ENCODE measurements around the gene NOS1AP. TPM values are rescaled to one million over a fixed set of nuclear protein-coding genes. Genes with fewer than 3 reads are reported as not detected.
A peak's percentile ranks its signal among the peaks of the same experiment; 100 is the strongest.
"Not testable (repeated sequence)": the region's sequence is repeated elsewhere in the genome, so short reads cannot be mapped to it uniquely, and the experiment has no call there.

The NOS1AP gene
- 0.27 and 0.46 TPM in 2 replicates for polyA plus RNA-seq (2014; cell fraction: cytosol; rRNA removed)
- polyA plus RNA-seq (2014; cell fraction: nucleus; rRNA removed), result 0.71 and 0.96 TPM in 2 replicates

GRCh38 chr1:162069334-162070093 is at the start of gene NOS1AP:
TSS of gene NOS1AP (plus strand) at chr1:162069691. CDS start at chr1:162070178, 487 bp downstream.
- DNase-seq (ENCODE audit: low spot score), result peak; percentile 77

DNA sequence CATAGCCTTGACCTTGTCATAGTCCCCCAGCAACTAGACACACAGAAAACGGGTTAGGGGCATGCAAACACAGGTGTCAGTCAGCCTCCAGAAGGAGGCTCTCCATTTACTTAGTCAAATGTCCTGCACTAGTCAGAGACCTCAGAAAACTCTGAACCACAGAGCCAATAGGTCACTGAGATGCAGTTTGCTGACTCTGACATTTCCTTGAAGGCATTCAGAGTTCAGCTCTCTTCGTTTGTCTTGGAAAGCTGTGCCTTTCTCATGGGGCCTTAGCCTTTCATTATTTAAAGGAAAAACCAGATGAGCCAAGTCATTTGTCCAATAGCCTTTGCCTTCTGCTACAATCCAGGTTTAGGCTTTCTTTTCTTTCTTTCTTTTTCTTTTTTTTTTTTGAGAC is 49.3 kb upstream of the NOS1AP start:
- no peak for DNase-seq (ENCODE audit: low spot score)

DNA sequence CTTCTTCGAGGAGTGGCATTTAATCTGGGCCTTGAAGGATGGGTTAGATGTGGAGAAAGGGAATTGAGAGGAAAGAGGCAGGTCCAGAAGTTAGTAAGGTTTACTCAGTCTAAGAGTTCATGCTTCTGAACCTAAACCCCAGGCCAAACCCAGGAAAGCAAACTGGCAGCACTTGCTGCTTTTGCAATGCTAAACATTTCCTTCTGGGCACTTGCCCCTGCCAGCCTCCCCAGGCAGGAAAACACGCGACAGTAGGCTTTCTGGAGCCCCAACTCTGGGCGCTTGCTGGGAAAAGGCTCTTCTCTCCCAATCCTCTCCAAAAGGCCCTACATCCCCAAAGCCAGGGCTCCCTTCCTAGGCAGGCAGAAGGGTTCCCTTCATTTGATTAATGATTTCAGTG is 48.4 kb upstream of the NOS1AP start:
- DNase-seq (ENCODE audit: low spot score), result no peak

GRCh38 chr1:162022626-162023025 is 46.9 kb upstream of the NOS1AP start:
- no peak for DNase-seq (ENCODE audit: low spot score)

GRCh38 chr1:162023181-162023546 is 46.3 kb upstream of the NOS1AP start:
- no peak for DNase-seq (ENCODE audit: low spot score)

GRCh38 chr1:162023547-162024501 is 45.7 kb upstream of the NOS1AP start, which contains the start of gene OLFML2B:
TSS of gene OLFML2B (minus strand) at chr1:162023869. CDS start at chr1:162023430, 439 bp downstream.
- DNase-seq (ENCODE audit: low spot score), result peak; percentile 69

GRCh38 chr1:162025541-162025940 is 44.0 kb upstream of the NOS1AP start:
- DNase-seq (ENCODE audit: low spot score), result no peak

DNA sequence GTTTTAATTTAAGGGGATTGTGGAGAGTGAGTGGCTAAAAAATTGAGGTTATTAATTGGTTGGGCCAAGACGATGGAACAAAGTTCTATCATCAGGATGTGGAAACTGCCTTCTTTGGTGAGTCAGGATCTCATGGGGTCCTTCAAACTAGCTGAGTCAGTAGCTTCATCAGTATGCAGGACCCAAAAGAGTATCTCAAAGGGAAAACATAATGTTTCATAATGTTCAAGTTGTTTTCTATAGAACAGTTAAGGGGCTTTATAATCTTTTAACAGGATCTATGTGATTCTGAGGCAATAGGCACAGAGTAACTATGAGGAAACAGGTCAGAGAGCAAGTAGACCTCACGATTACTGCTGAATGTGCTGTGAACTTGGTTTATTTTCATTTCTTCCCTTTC is 42.6 kb upstream of the NOS1AP start:
- DNase-seq (ENCODE audit: low spot score), result no peak

DNA sequence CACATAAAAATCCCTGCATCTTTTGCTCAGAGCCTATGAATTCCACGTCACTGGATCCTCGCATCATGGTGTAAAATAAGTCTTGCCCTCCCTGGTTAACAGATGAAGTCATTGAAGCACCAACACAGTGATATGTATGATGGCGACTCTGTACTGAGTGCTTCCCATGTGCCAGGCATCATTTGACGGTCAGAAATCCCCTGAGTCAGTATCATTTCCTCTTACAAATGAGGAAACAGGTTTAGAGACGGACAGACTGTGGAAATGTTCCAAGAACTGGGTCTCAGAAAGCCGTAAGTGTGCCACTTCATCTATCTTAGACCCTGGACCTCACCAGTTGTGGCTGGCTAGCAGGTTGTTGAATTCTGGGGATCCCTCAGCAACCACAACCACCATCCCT is 40.8 kb upstream of the NOS1AP start:
- DNase-seq (ENCODE audit: low spot score), result no peak

- no peak for DNase-seq (ENCODE audit: low spot score)
Measured at GRCh38 chr1:162029157-162029556, 40.3 kb upstream of the NOS1AP start.

DNA sequence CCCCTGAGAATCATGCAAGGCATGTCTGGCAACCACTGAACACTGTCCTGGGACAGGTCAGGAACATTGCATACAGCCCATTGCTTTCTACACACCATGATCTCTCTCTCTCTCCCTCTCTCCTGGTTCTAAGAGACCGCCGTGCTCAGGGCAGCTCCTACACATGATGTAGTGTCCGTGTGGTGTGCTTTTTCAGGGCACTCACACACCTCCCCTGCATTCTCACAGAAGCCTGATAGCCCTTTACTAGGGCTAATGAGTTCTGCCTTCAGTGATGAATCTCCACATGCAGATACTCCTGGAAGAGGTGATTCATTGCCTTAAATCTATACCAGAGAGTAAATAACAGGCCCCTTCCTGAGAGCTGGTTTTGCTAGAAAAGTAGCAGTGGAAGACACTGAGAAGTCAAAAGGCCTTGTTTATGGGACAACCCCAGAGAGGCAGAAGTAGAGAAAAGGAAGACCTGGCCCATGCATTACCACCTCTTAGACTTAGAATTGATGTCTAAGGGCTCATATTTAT is 38.7 kb upstream of the NOS1AP start:
- no peak for DNase-seq (ENCODE audit: low spot score)

- no peak for DNase-seq (ENCODE audit: low spot score)
Measured at GRCh38 chr1:162033428-162033827, 36.1 kb upstream of the NOS1AP start.

DNA sequence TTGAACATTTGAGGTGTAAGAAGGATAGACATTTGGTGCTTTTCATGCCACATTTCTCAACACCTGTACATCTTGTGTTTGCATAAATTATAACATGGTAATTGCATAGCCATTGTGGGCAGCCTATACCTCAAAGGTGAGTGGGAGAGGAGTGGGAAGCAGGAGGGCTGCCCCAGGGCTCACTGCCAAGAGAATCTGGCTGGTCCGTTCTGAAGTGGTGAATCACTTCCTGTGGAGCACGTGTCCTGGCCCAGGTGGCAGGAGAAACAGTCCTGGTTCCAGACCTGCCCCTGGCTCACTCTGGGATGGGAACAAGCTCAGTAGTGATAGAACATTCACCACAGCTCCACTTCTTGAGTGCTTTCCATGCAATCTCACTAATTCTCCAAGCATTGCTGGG is 34.2 kb upstream of the NOS1AP start:
- no peak for DNase-seq (ENCODE audit: low spot score)

GRCh38 chr1:162036163-162036562 is 33.3 kb upstream of the NOS1AP start:
- no peak for DNase-seq (ENCODE audit: low spot score)

DNA sequence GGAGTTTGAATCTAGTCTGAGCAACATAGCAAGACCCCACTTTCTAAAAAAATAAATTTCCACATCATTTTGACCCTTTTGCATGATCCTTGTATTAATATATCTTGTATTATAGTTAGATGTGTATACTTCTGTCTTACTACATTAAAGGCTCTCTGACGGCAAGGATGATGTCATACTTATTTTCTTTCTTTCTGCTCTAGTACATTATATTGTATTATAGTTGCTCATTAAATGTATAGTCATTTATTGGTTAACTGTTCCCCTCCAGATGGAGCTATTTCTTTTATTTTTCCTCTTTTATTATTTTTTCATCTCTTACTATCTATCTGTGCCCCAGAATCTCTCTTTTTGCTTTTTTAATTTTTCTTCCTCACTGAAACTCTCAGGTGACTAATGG is 30.9 kb upstream of the NOS1AP start:
- no peak for DNase-seq (ENCODE audit: low spot score)

GRCh38 chr1:162040001-162040400 is 29.5 kb upstream of the NOS1AP start:
- no peak for DNase-seq (ENCODE audit: low spot score)

GRCh38 chr1:162040657-162041056 is 28.8 kb upstream of the NOS1AP start:
- no peak for DNase-seq (ENCODE audit: low spot score)

GRCh38 chr1:162042361-162042760 is 27.1 kb upstream of the NOS1AP start:
- no peak for DNase-seq (ENCODE audit: low spot score)

- DNase-seq (ENCODE audit: low spot score), result no peak
Measured at GRCh38 chr1:162046921-162047320, 22.6 kb upstream of the NOS1AP start.

- DNase-seq (ENCODE audit: low spot score), result not testable (repeated sequence)
Measured at GRCh38 chr1:162053949-162054348, 15.5 kb upstream of the NOS1AP start.

DNA sequence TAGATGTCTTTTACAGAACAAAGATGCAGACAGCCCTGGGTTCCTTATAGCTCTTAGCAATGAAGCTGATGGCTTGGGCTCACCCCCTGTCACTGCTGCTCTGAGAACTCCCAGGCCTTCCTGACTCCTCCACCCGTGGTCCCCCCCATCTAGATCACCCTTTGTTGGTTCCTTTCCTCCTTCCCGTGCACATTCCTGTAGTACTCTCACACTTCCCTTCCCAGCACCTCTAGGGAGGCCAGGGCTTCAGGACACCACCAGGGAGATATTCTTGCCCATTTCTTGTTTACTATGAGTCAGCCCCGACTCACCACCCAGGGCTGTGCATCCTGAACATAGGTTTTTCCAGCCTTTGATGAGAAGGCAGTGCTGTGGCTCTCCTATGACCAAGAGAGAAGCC is 14.4 kb upstream of the NOS1AP start:
- no peak for DNase-seq (ENCODE audit: low spot score)

DNA sequence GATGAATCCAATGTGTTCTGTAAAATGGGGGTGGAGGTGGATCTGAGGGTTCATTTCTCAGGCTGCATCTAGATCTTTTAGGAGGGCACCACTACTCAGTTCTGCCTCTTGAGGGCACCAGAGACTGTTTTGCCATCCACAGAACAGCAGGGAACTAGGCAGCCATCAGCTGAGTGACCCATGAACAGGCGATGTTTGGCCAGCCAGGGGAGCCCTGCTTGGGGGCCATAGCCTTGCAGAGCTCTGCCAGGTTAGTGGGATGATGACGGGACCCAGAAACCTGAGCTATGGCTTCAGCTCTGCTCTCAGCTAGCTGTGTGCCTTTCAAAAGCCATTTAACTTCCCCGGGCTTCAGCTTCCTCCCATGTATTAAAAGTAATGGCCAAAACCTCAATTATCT is 13.4 kb upstream of the NOS1AP start:
- DNase-seq (ENCODE audit: low spot score), result peak; percentile 77

Data from SK-N-DZ (cell line).